Suprapubic skin (tissue), 4 donors: Measurements from ENCODE around the gene FMO3. TPM values are rescaled to one million over a fixed set of nuclear protein-coding genes. Genes with fewer than 3 reads are reported as not detected.

ENCODE experiments used
- DNase-seq, 2 donors: peaks; one replicate each; pipeline ENCODE4 v3.0.0-alpha.2; 2019; ENCODE audit warnings: low spot score in 2 of 2
- H3K27ac ChIP-seq: fragments of 200-600 bp; sonication (generic); one replicate; pipeline ENCODE4 v1.5.1; 2019
- H3K27me3 ChIP-seq: fragments of 200-600 bp; sonication (generic); one replicate; pipeline ENCODE4 v1.5.1; 2019
- H3K36me3 ChIP-seq: fragments of 200-600 bp; sonication (generic); one replicate; pipeline ENCODE4 v1.5.1; 2019
- H3K4me1 ChIP-seq: fragments of 200-600 bp; sonication (generic); one replicate; pipeline ENCODE4 v1.5.1; 2019
- H3K4me3 ChIP-seq: fragments of 200-600 bp; sonication (generic); one replicate; pipeline ENCODE4 v1.5.1; 2019; ENCODE audit warnings: mild to moderate bottlenecking
- H3K9me3 ChIP-seq: fragments of 200-600 bp; sonication (generic); one replicate; pipeline ENCODE4 v1.5.1; 2019
- CTCF ChIP-seq, 2 donors: fragments of 200-600 bp in 1 of 2; fragments of 450-650 bp in 1 of 2; sonication (generic) in 1 of 2; IDR thresholded peaks; one replicate each; pipeline ENCODE4 v1.5.1; 2016 to 2019; ENCODE audit warnings: antibody characterized with exemption in 2 of 2, mild to moderate bottlenecking in 1 of 2, moderate library complexity in 1 of 2
- EP300 ChIP-seq: sonication (generic); formaldehyde crosslinking; IDR thresholded peaks from one replicate; pipeline ENCODE4 v1.6.1; 2017; ENCODE audit warnings: antibody characterized with exemption
- POLR2A ChIP-seq, 2 donors: fragments of 450-650 bp; IDR thresholded peaks; one replicate each; pipeline ENCODE4 v1.6.1; 2017; ENCODE audit warnings: antibody characterized with exemption in 2 of 2, mild to moderate bottlenecking in 2 of 2, moderate library complexity in 2 of 2
- POLR2AphosphoS5 ChIP-seq, 3 donors: sonication (generic); formaldehyde crosslinking; IDR thresholded peaks; one replicate each; pipeline ENCODE4 v1.6.1; 2017; ENCODE audit warnings: antibody characterized with exemption in 3 of 3
- WGBS: methylation state at CpG from one replicate; pipeline ENCODE4 v1.1.5; 2018; 5-methylcytosine and 5-hydroxymethylcytosine counted together
- total RNA-seq, 4 donors: library from RNA; depleted of rRNA; stranded (reverse); fragments of >200 nt; gene quantifications; one replicate each; pipeline ENCODE4 v1.1.0, GENCODE V29; 2016

The FMO3 gene
- 1 to 10 TPM in 2 of 4 donors, under 1 TPM in 2; 0.36 to 3.8 (median 1.7) TPM for total RNA-seq

- TF ChIP-seq CTCF (IDR thresholded peaks at IDR 0.05) (no peak), EP300 (no peak), POLR2AphosphoS5 (IDR thresholded peaks at IDR 0.05) (no peak), POLR2A (IDR thresholded peaks at IDR 0.05) (no peak)
- Histone ChIP-seq H3K27me3 (no peaks in the 10 kb centered on the region), H3K4me3 (no peak within 1 kb of the TSS), H3K27ac (no peak within 1 kb of the TSS), H3K9me3 (no peaks in the 10 kb centered on the region), H3K4me1 (no peaks in the 10 kb centered on the region), H3K36me3 (no peaks in the 10 kb centered on the region)
- 91% methylated on average over 5 of the region's 5 CpGs for WGBS
- no peak for DNase-seq
Observed at GRCh38 chr1:171090604-171091003, at the start of gene FMO3. TSS of gene FMO3 (plus strand) at chr1:171090905. CDS start at chr1:171092659, 1,754 bp downstream.

DNA sequence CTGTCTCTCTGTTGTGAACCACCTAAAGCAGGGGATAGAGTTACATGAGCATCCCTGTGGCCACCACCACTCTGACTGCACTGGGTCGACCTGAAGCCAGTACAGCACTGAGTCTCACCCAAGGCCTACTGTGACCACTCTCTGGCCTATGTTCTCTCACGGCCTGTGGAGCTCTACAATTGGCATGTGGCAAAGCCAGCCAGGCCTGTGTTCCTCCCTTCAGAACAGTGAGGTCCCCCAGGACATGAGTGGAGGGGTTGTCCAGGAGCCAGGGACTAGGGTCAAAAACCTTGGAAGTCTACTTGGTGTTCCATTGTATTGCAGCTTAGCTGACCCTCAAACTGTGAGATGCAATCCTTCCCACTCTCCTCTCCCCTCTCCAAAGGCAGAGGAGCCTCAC lies 42.7 kb upstream of the FMO3 start:
- no peak for DNase-seq
- H3K9me3 ChIP-seq, result no peaks in the 10 kb centered on the region
- no peaks in the 10 kb centered on the region for H3K36me3 ChIP-seq
- WGBS, result 69% methylated on average over 2 of the region's 2 CpGs
- no peak overlapping the region for H3K4me3 ChIP-seq
- TF ChIP-seq CTCF (IDR thresholded peaks at IDR 0.05) (no peak), POLR2AphosphoS5 (IDR thresholded peaks at IDR 0.05) (no peak), EP300 (no peak), POLR2A (IDR thresholded peaks at IDR 0.05) (no peak)
- H3K27me3 ChIP-seq, result peaks cover 5% of the 10 kb centered on the region
- no peak overlapping the region for H3K27ac ChIP-seq
- no peaks in the 10 kb centered on the region for H3K4me1 ChIP-seq

DNA sequence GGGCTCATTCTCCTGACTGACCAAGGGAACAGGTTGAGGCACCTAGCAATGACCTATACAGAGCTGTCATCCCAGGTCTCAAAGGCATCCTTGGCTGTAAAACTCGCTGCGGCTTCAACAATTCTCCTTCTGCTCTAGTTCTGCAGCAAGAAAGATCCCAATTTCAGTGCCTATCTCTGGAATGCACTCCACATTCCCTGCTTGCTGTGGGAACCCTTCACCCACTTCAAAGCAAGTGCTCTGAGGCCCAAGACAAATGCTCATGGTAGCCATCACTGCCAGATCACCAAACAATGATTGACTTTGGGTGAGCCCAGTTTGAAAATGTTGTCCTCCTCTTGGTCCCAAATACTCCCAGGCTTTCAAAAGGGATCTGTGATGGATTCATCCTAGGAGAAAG lies 37.7 kb upstream of the FMO3 start:
- TF ChIP-seq CTCF (IDR thresholded peaks at IDR 0.05) (no peak), POLR2AphosphoS5 (IDR thresholded peaks at IDR 0.05) (no peak), POLR2A (IDR thresholded peaks at IDR 0.05) (no peak), EP300 (no peak)
- no peaks in the 10 kb centered on the region for H3K9me3 ChIP-seq
- no peak for DNase-seq
- H3K27ac ChIP-seq, result no peak overlapping the region
- no peaks in the 10 kb centered on the region for H3K4me1 ChIP-seq
- 85% methylated on average over 2 of the region's 2 CpGs for WGBS
- peaks cover 5% of the 10 kb centered on the region for H3K27me3 ChIP-seq
- no peaks in the 10 kb centered on the region for H3K36me3 ChIP-seq
- no peak overlapping the region for H3K4me3 ChIP-seq

- H3K36me3 ChIP-seq, result no peaks in the 10 kb centered on the region
- no peak for DNase-seq
- no peaks in the 10 kb centered on the region for H3K4me1 ChIP-seq
- H3K4me3 ChIP-seq, result no peak overlapping the region
- no peak overlapping the region for H3K27ac ChIP-seq
- TF ChIP-seq POLR2AphosphoS5 (IDR thresholded peaks at IDR 0.05) (no peak), POLR2A (IDR thresholded peaks at IDR 0.05) (no peak), EP300 (no peak), CTCF (IDR thresholded peaks at IDR 0.05) (no peak)
- H3K27me3 ChIP-seq, result peaks cover 5% of the 10 kb centered on the region
- H3K9me3 ChIP-seq, result no peaks in the 10 kb centered on the region
- WGBS, result 90% methylated on average over 3 of the region's 3 CpGs
Observed at GRCh38 chr1:171055966-171056643, 34.6 kb upstream of the FMO3 start.

- Histone ChIP-seq H3K27ac (no peak overlapping the region), H3K4me1 (no peaks in the 10 kb centered on the region), H3K4me3 (no peak overlapping the region), H3K9me3 (no peaks in the 10 kb centered on the region), H3K27me3 (no peaks in the 10 kb centered on the region), H3K36me3 (no peaks in the 10 kb centered on the region)
- WGBS, result 71% methylated on average over 2 of the region's 2 CpGs
- no peak for TF ChIP-seq POLR2A (IDR thresholded peaks at IDR 0.05)
- TF ChIP-seq POLR2AphosphoS5 (IDR thresholded peaks at IDR 0.05), result no peak
- TF ChIP-seq EP300, result no peak
- TF ChIP-seq CTCF (IDR thresholded peaks at IDR 0.05), result no peak
- no peak for DNase-seq
Observed at GRCh38 chr1:171061425-171062143, 29.1 kb upstream of the FMO3 start.
